Sigmoid colon (tissue), 7 donors: ENCODE measurements around the gene DMRT2. TPM values are rescaled to one million over a fixed set of nuclear protein-coding genes. Genes with fewer than 3 reads are reported as not detected.

Experiments used
- DNase-seq: peaks from one replicate; pipeline ENCODE4 v3.0.0-alpha.2; 2019
- H3K27ac ChIP-seq, 4 donors: fragments of 200-600 bp; sonication (generic); one replicate each; pipeline ENCODE4 v1.5.1; 2016 to 2019; ENCODE audit warnings: mild to moderate bottlenecking in 1 of 4
- H3K27me3 ChIP-seq, 3 donors: fragments of 200-600 bp; sonication (generic); one replicate each; pipeline ENCODE4 v1.5.1; 2019; ENCODE audit warnings: mild to moderate bottlenecking in 1 of 3
- H3K36me3 ChIP-seq, 4 donors: fragments of 200-600 bp; sonication (generic); one replicate each; pipeline ENCODE4 v1.5.1; 2016 to 2019
- H3K4me1 ChIP-seq, 4 donors: fragments of 200-600 bp; sonication (generic); one replicate each; pipeline ENCODE4 v1.5.1; 2017 to 2019
- H3K4me3 ChIP-seq, 4 donors: fragments of 200-600 bp; sonication (generic); one replicate each; pipeline ENCODE4 v1.5.1; 2017 to 2019; ENCODE audit warnings: mild to moderate bottlenecking in 2 of 4, moderate library complexity in 1 of 4
- H3K9me3 ChIP-seq, 4 donors: fragments of 200-600 bp in 3 of 4; sonication (generic) in 3 of 4; one replicate each; pipeline versions ENCODE4 v1.5.1 to v1.6.1; 2013 to 2019
- EP300 ChIP-seq, 4 donors: sonication (generic); formaldehyde crosslinking; IDR thresholded peaks; one replicate each; pipeline ENCODE4 v1.6.1; 2017; ENCODE audit warnings: antibody characterized with exemption in 4 of 4
- POLR2A ChIP-seq, 2 donors: fragments of 450-650 bp; IDR thresholded peaks; one replicate each; pipeline ENCODE4 v1.6.1; 2016; ENCODE audit warnings: antibody characterized with exemption in 2 of 2, mild to moderate bottlenecking in 2 of 2, moderate library complexity in 2 of 2
- POLR2AphosphoS5 ChIP-seq, 4 donors: sonication (generic); formaldehyde crosslinking; IDR thresholded peaks; one replicate each; pipeline ENCODE4 v1.6.1; 2017; ENCODE audit warnings: antibody characterized with exemption in 4 of 4
- WGBS, 2 donors: extraction: QIAGEN DNeasy Blood & Tissue Kit; methylation state at CpG; one replicate each; pipeline ENCODE4 v1.1.7; 2013; 5-methylcytosine and 5-hydroxymethylcytosine counted together
- intact Hi-C: fragments of 100-400 bp; cut with DNase I; formaldehyde crosslinking; loops from one replicate; pipeline ENCODE4 v1.15.1; 2023
- polyA plus RNA-seq, 3 donors: library from polyadenylated mRNA; stranded (reverse); fragments of 200-250 nt; gene quantifications; one replicate each; pipeline ENCODE4 v1.2.3, GENCODE V29; 2013
- total RNA-seq, 4 donors: library from RNA; depleted of rRNA; stranded (reverse); fragments of >200 nt; gene quantifications; one replicate each; pipeline ENCODE4 v1.1.0, GENCODE V29; 2016
- TF ChIP-seq, protein P1 (sequence below), 4 experiments: fragments of 450-650 bp in 3 of 4; fragments of 200-600 bp in 1 of 4; IDR thresholded peaks; one replicate each; pipeline ENCODE4 v1.5.1; 2016 to 2019; ENCODE audit warnings: antibody characterized with exemption in 4 of 4, mild to moderate bottlenecking in 3 of 4, moderate library complexity in 2 of 4
- donor health status: healthy with polysubstance abuse.
- donor health status: Bipolar disorder and iron deficiency.
- donor health status: healthy.

DMRT2 gene
- total and polyA plus RNA-seq, 7 donors, result 0.33 to 5.8 (median 1.9) TPM; not detected in 1

DNA sequence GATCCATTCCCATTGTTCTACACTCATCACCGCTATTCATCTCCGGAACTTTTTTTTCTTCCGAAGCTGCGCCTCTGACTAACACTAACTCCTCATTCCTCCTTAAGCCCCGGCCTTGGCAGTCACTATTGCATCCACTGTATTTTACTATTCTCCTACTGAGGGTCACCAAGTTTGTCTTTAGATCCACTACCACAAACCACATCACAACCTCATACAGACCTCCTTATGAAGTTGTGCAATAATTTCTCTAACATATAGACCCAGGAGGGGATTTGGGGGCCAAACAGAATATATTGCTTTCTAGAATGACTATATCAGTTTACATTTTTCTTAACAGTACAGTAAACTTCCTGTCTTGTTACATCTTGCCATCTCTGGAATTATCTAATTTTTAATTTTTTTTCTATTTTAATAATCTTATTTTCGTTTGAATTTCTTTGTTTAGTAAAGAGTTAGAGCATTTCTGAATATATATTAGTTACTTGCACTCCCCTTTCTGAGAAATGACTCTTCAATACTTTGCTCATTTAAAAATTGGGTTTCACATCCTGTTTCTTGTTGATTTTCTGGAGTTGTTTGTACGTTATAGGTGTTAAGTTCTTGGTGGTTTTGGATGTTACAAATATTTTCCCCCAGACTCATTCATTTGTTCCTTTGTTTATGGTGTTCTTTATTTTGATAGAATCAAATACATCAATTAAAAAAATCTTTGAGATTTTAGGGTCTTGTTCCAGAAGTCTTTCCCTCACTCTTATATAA is 37.1 kb downstream of the DMRT2 start:
- 79 to 87% methylated on average over 7 of the region's 7 CpGs for WGBS, 2 donors
- DNase-seq, result no peak
- no peak overlapping the region for H3K27ac ChIP-seq
- no peak for TF ChIP-seq EP300 (IDR thresholded peaks at IDR 0.05)
- no peak for TF ChIP-seq POLR2AphosphoS5 (IDR thresholded peaks at IDR 0.05)
- TF ChIP-seq, protein P1, sequence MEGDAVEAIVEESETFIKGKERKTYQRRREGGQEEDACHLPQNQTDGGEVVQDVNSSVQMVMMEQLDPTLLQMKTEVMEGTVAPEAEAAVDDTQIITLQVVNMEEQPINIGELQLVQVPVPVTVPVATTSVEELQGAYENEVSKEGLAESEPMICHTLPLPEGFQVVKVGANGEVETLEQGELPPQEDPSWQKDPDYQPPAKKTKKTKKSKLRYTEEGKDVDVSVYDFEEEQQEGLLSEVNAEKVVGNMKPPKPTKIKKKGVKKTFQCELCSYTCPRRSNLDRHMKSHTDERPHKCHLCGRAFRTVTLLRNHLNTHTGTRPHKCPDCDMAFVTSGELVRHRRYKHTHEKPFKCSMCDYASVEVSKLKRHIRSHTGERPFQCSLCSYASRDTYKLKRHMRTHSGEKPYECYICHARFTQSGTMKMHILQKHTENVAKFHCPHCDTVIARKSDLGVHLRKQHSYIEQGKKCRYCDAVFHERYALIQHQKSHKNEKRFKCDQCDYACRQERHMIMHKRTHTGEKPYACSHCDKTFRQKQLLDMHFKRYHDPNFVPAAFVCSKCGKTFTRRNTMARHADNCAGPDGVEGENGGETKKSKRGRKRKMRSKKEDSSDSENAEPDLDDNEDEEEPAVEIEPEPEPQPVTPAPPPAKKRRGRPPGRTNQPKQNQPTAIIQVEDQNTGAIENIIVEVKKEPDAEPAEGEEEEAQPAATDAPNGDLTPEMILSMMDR (IDR thresholded peaks at IDR 0.05), result no peak
- TF ChIP-seq POLR2A (IDR thresholded peaks at IDR 0.05), result no peak
- no peaks in the 10 kb centered on the region for H3K27me3 ChIP-seq
- intact Hi-C loops, result no loop called here
- no peak overlapping the region for H3K4me3 ChIP-seq
- no peaks in the 10 kb centered on the region for H3K36me3 ChIP-seq
- no peaks in the 10 kb centered on the region for H3K9me3 ChIP-seq
- peaks cover 0 to 4% (median 0%) of the 10 kb centered on the region in 4 donors for H3K4me1 ChIP-seq

DNA sequence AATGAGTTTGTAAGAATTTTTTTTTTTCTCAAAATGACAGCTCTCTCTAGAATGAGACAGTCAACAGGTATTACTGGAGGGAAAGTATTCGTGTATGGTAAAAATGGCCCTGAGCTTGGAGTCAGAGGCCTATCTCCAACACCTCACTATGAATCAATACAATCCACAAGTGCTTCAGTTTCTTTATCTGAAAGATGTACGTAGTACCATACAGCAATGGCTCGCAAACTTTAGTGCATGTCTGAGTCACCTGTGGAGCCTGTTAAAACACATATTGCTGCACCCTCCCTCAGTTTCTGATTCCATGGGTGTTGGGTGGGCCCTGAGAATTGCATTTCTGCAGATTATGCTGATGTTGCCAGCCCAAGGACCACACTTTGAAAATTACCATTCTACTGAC is 44.6 kb downstream of the DMRT2 start:
- TF ChIP-seq POLR2AphosphoS5 (IDR thresholded peaks at IDR 0.05) (no peak), EP300 (IDR thresholded peaks at IDR 0.05) (no peak), POLR2A (IDR thresholded peaks at IDR 0.05) (no peak)
- TF ChIP-seq, protein P1 (IDR thresholded peaks at IDR 0.05), result no peak
- peaks cover 0 to 4% (median 0%) of the 10 kb centered on the region in 3 donors for H3K27me3 ChIP-seq
- intact Hi-C loops, result no loop called here
- H3K27ac ChIP-seq, result no peak overlapping the region
- no peak overlapping the region for H3K4me3 ChIP-seq
- DNase-seq, result no peak
- H3K4me1 ChIP-seq, result no peaks in the 10 kb centered on the region
- 24 to 64% methylated on average over 3 of the region's 3 CpGs for whole genome bisulfite sequencing, 2 donors
- H3K9me3 ChIP-seq, result no peaks in the 10 kb centered on the region
- no peaks in the 10 kb centered on the region for H3K36me3 ChIP-seq

DNA sequence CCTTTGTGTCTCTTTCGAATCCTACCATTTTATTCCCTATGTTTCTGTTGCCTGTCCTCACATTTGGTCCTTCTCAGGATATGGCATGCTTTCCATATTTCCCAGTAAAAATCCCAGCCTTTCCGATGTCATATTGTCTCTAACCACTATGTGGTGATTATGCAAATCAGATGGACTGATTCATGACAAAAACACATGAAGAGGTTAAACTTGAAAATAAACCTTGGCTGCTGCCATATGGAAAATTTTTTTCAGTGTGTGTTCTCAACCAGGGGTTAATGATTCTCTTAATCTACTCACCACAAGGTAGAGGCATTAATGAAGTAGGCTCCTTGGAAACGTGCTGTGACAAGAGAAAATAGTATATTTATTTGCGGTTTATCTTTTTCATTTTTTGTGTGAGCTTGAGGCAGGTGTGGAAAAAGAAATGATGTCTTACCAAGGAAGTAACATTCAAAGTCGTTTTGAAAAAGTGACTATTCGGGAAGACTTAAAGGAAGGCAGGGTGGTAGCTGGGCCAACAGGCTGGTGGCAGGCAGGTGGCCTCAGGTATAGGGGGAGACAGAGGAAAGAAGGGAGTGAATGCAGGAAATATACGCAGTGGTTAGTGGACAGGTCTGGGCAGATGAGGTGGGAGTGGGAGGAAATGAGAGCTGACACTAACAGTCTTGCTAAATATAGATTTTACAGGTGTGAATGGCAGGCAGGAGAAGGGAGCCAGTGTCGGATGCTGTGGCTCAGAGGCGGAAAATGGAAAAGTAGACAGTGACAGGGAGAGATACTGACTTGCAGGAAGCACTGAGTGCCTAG is 46.2 kb downstream of the DMRT2 start:
- DNase-seq, result no peak
- intact Hi-C loops, result no loop called here
- no peaks in the 10 kb centered on the region for H3K36me3 ChIP-seq
- no peak for TF ChIP-seq POLR2AphosphoS5 (IDR thresholded peaks at IDR 0.05)
- TF ChIP-seq POLR2A (IDR thresholded peaks at IDR 0.05), result no peak
- TF ChIP-seq, protein P1 (IDR thresholded peaks at IDR 0.05), result no peak
- TF ChIP-seq EP300 (IDR thresholded peaks at IDR 0.05), result no peak
- no peak overlapping the region for H3K4me3 ChIP-seq
- H3K9me3 ChIP-seq, result no peaks in the 10 kb centered on the region
- no peaks in the 10 kb centered on the region for H3K4me1 ChIP-seq
- peaks cover 0 to 4% (median 0%) of the 10 kb centered on the region in 3 donors for H3K27me3 ChIP-seq
- no peak overlapping the region for H3K27ac ChIP-seq
- WGBS, 2 donors, result 82 to 85% methylated on average over 9 of the region's 9 CpGs

DNA sequence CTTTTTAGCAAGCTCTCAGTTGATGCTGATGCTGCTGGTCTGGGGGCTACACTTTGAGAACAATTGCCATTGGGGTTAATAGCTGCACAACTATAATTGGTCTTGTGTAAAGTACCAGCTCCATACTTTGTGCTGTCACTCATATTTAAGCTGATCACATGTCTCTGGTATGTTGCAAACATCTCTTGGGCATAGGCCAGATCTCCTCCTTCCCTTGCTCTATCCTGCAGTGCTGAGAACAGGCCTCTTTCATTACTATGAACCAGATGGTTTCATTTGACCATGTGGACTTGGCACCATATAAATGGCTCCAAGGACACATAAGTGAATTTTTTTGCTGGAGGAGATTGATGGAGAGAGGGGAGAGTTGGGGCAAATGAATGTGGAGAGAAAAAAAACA is 48.4 kb downstream of the DMRT2 start:
- DNase-seq, result no peak
- intact Hi-C loops, result no loop called here

More for the DNA sequence above, 48.4 kb downstream of the DMRT2 start:
- H3K27ac ChIP-seq, result no peak overlapping the region
- TF ChIP-seq POLR2AphosphoS5 (IDR thresholded peaks at IDR 0.05), result no peak
- TF ChIP-seq, protein P1 (IDR thresholded peaks at IDR 0.05), result no peak
- H3K36me3 ChIP-seq, result no peaks in the 10 kb centered on the region
- H3K27me3 ChIP-seq, result peaks cover 0 to 4% (median 0%) of the 10 kb centered on the region in 3 donors
- no peaks in the 10 kb centered on the region for H3K4me1 ChIP-seq
- H3K9me3 ChIP-seq, result no peaks in the 10 kb centered on the region
- no peak overlapping the region for H3K4me3 ChIP-seq
